ENCODE results near the gene FUT4.

GRCh38 chr11:94558468-94558867 is 14.7 kb downstream of the FUT4 start:
- TF ChIP-seq CTCF (IDR thresholded peaks at IDR 0.05) = no peak
- TF ChIP-seq ZFX (IDR thresholded peaks at IDR 0.05; ENCODE audit: borderline replicate concordance) = no peak
